Posterior vena cava (tissue), 2 donors: ENCODE results near the gene KCNQ4. TPM values are rescaled to one million over a fixed set of nuclear protein-coding genes. Genes with fewer than 3 reads are reported as not detected.
A peak's percentile ranks its signal among the peaks of the same experiment; 100 is the strongest.

Experiments used
- DNase-seq: peaks from one replicate; pipeline ENCODE4 v3.0.0-alpha.2; 2020; ENCODE audit warnings: low spot score
- intact Hi-C, 2 donors: fragments of 100-400 bp; cut with DNase I; formaldehyde crosslinking; loops; one replicate each; pipeline versions ENCODE4 v1.14.1 to v1.14.2; 2022 to 2023
- total RNA-seq, 2 donors: library from RNA; stranded (reverse); fragmentation: NEBNext Ultra II Directional; extraction: Animal tissue kit (Norgen Biotek cat#: 25700); gene quantifications; one replicate each; pipeline ENCODE4 v1.2.1, GENCODE V29; 2021
- donor health status: DM: yes; HTN: yes; CAD: no.
- donor health status: DM: yes; HTN: yes; CAD: no.

Gene KCNQ4
- total RNA-seq, 2 donors from 2014 or later = 10.3 to 11.4 TPM

DNA sequence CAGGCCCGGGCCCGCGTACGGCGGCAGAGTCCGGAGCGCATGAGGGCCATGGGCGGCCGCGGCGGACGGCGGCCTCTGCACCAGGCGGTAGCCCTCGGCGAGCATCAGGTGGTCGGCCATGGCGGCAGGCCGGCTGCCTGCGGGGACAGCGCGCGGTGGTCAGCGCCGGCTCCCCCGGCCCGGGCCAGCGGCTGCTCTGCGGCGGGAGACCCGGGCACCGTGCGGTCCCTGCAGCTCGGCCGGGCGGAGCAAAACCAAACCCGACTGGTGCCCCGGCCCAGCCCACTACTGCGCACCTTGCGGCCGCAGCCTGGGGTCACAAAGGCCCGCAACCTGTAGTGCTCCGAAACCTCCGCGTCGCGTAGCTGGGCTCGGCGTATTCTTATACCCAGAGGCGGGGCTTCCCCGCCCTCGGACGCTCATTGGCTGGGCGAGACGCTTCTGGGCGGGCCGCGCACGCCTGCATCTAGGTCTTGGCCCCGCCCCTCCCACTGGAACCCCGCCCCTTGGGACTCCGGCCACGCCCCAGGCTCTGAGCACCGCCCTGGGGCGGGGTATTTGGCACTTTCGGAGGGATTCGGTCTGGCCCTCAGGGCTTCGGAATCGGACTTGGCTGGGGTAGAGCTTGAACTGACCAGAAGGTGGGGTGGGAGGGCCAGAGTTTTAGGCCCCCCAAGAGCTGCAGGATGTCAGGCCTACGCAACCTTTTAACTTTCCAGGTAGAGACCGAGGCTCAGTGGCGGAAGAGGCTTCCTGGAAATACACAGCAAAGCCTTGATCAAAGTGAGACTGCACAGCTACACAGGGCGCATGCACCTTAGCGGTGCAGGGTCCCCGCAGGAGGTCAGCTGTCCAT lies 78.6 kb downstream of the KCNQ4 start, which contains the start of gene CITED4:
Gene CITED4, minus strand, starts transcription at position 356 of the 856 bp plus-strand sequence. Its CDS starts 236 bp downstream, at position 120.
- intact Hi-C loops = no loop called here
- DNase-seq = peak; percentile 98

DNA sequence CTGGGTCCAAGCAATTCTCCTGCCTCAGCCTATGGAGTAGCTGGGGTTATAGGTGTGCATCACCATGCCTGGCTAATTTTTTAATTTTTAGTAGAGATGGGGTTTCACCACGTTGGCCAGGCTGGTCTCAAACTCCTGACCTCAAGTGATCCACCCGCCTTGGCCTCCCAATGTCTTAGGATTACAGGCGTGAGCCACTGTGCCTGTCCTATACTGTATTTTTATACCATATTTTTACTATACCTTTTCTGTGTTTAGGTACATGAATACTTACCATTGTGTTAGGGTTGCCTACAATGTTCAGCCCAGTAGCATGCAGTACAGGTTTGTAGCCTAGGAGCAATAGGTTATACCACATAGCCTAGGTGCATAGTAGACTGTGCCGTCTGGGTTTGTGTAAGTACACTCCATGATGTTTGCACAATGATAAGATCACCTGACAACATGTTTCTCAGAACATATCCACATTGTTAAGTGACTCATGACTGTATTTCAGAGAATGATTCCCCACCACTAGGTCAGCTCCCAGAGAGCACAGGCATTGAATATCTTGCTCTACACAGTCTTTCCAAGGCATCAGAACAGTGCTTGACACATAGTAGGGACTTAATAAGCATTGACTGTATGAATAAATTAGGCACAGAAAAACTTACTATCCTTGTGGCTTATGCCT lies 84.6 kb downstream of the KCNQ4 start:
- no peak for DNase-seq
- intact Hi-C loops = no loop called here

DNA sequence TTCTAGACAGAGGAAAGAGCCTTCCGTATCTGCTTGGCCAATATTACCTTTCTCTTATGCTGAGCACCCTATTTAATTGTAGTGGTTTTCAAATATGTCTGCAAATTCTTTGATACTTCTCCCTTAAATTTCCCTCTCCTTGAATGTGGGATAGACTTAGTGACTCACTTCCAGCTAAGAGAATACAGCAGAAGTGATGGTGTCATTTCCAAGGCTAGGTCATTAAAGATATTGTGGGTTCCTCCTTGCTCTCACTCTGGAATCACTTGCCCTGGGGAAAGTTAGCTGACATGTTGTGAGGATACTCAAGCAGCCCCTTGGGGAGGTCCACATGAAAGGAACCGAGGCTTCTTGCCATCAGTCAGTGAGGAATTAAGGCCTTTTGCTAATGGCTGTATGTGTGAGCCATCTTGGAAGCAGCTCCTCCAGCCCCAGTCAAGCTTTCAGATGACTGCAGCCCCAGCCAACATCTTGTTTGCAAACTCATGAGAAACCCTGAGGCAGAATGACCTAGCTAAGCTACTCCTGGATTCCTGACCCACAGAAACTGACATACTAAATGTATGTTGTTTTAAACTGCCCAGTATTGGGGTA lies 86.6 kb downstream of the KCNQ4 start:
- intact Hi-C loops = no loop called here
- no peak for DNase-seq

DNA sequence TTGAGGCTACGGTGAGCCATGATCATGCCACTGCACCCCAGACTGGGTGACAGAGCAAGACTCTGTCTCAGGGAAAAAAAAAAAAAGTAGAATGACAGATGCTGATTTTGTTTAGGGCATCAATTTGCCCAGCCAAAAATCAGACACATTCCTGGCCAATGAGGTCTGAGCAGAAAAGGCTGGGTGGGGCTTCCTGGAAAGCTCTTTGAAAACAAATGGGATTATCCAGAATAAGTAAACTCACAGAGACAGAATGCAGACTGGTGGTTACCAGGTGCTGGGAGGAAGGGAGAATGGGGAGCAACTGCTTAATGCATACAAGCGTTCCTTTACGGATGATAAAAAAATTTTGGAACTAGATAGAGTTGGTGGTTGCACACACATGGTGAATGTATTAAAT lies 88.7 kb downstream of the KCNQ4 start:
- DNase-seq = no peak
- intact Hi-C loops = no loop called here

GRCh38 chr1:40873863-40874472 lies 90.4 kb downstream of the KCNQ4 start:
- DNase-seq = no peak
- intact Hi-C loops = no loop called here

DNA sequence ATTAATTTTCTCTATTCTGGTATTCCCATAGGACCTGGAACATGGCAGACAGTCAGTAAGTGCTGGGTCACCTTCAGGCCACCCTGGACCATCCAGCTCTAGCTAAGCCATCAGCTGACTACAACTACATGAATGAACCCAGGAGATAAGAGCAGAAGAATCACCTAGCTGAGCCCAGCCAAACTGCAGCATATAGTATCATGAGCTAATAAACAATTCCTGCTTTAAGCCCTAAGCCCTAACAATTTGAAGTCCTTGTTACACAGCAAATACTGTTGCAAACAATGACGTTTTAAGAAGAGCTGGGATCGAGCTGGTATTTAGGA lies 92.8 kb downstream of the KCNQ4 start:
- DNase-seq = no peak
- intact Hi-C loops = no loop called here

- DNase-seq = no peak
- intact Hi-C loops = no loop called here
Observed at GRCh38 chr1:40876891-40877290, 93.3 kb downstream of the KCNQ4 start.

- intact Hi-C loops = no loop called here
- peak; percentile 90 for DNase-seq
Observed at GRCh38 chr1:40877698-40878097, 94.1 kb downstream of the KCNQ4 start.

GRCh38 chr1:40878906-40879305 lies 95.3 kb downstream of the KCNQ4 start:
- no peak for DNase-seq
- intact Hi-C loops = no loop called here

GRCh38 chr1:40879482-40880175 lies 96.0 kb downstream of the KCNQ4 start:
- DNase-seq = no peak
- intact Hi-C loops = no loop called here

DNA sequence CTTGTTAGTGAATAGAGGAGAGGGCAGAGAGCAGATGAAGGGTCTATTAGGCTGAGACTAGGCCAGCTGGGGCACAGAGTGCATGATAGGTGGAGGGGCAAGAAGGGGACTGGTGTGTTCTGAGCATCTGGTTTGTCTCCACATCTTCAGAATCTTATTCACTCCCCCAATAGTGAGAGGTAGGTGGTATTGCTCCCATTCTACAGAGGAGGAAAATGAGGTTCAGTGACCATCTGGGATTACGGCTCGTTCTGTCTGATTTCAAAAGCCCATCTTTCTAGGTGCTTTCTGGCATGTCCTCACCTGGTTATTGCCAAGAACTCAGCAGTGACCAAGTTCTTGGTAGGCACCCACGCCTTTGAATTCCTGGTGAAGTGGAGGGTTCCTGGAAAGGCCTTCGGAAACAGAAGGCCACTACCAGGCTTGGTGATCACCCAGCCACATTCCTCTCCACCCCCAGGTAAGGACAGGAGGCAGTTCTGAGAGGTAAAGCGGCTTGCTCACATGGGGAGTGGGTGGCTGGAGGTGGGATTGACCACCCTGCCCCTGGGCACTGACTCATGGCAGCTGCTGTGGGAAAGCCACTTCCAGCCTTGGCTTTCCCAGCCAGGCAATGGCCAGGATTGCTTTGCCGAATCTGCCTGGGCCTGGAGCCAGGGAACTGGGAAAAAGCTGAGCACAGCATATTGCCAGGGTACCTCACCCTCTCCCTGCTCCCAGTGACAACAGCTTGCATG lies 97.4 kb downstream of the KCNQ4 start:
- intact Hi-C loops = no loop called here

GRCh38 chr1:40884055-40884795 lies 100.6 kb downstream of the KCNQ4 start:
- intact Hi-C loops = no loop called here
- DNase-seq = no peak

More for the DNA sequence above, 97.4 kb downstream of the KCNQ4 start:
- no peak for DNase-seq

DNA sequence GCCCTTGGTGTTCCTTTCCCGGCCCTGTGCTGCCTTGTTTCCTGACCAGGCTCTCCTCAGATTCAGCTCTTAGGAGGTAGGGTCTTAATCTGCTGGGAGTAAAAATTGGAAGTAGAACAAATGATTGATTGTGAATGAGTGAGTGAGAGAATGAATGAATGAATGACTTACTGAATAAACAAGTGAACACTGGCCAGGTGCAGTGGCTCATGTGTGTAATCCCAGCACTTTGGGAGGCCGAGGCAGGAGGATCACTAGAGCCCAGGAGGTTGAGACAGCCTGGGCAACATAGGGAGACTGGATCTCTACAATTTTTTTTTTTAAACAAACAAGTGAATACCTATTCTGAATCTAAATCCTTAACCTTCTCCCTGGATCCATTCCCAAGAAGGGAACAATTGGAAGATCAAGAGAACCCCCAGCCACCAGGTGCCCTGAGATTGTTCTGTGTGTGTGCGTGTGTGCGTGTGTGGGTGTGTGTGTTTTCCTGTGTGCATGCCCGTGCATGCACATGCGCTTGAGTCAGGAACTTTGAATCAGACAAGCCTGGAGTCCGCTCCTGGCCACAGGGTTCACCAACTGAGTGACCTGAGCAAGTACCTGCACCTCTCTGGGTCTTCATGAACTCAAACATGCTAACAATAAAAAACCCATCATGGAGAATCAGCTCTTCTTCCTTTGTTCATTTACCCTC lies 102.9 kb downstream of the KCNQ4 start:
- no peak for DNase-seq
- intact Hi-C loops = no loop called here

- no peak for DNase-seq
- intact Hi-C loops = no loop called here
Observed at GRCh38 chr1:40887012-40887378, 103.4 kb downstream of the KCNQ4 start.

GRCh38 chr1:40887652-40888051 lies 104.1 kb downstream of the KCNQ4 start:
- intact Hi-C loops = no loop called here
- no peak for DNase-seq
